OCI-LY7 (cell line): ENCODE measurements around the gene DHRSX. TPM values are rescaled to one million over a fixed set of nuclear protein-coding genes. Genes with fewer than 3 reads are reported as not detected.

Experiments
- BruUV-seq: library from RNA; stranded (reverse); fragments of 400-500 nt; replicated peaks from 2 replicates; lab custom pipeline; 2021; lab: Mats Ljungman, UMichigan
- CTCF ChIA-PET: fragments of 300-600 bp; sonication (Branson Sonifier 250); formaldehyde crosslinking; loops from one replicate; lab custom pipeline; 2022; ENCODE audit warnings: antibody characterized with exemption; ENCODE audit not compliant: unreplicated experiment; lab: Charles Lee
- POLR2A ChIA-PET: fragments of 300-600 bp; sonication (Branson Sonifier 250); formaldehyde crosslinking; loops from one replicate; lab custom pipeline; 2022; ENCODE audit warnings: antibody characterized with exemption; lab: Charles Lee
- DNase-seq: peaks from one replicate; pipeline ENCODE4 v3.0.0-alpha.2; 2015; ENCODE audit warnings: low spot score
- H2AFZ ChIP-seq: fragments of 200-600 bp; sonication (generic), shearing (Covaris generic); 2 replicates; pipeline ENCODE4 v1.6.1; 2014; ENCODE audit warnings: mild to moderate bottlenecking, antibody characterized with exemption, low read length, moderate library complexity
- H3K27ac ChIP-seq: fragments of 200-600 bp; sonication (generic); 2 replicates; pipeline ENCODE4 v1.5.1; 2014; ENCODE audit warnings: mixed run types, low read depth, mild to moderate bottlenecking, moderate library complexity, low read length, inconsistent platforms; ENCODE audit not compliant: poor library complexity, severe bottlenecking
- H3K36me3 ChIP-seq: fragments of 200-600 bp; sonication (generic); 2 replicates; pipeline ENCODE4 v1.6.1; 2014; ENCODE audit warnings: mild to moderate bottlenecking, antibody characterized with exemption, low read length, moderate library complexity, mixed read lengths; ENCODE audit not compliant: insufficient read depth
- H3K4me1 ChIP-seq: fragments of 200-600 bp; sonication (generic); 2 replicates; pipeline ENCODE4 v1.5.1; 2014; ENCODE audit warnings: mild to moderate bottlenecking, low read length; ENCODE audit not compliant: insufficient read depth, poor library complexity, severe bottlenecking
- H3K4me2 ChIP-seq: fragments of 200-600 bp; sonication (generic); 2 replicates; pipeline ENCODE4 v1.6.1; 2014; ENCODE audit warnings: mild to moderate bottlenecking, low read length
- H3K4me3 ChIP-seq: fragments of 200-600 bp; sonication (generic); 2 replicates; pipeline ENCODE4 v1.5.1; 2014; ENCODE audit warnings: mild to moderate bottlenecking, low read depth, low read length; ENCODE audit not compliant: poor library complexity, severe bottlenecking
- H3K79me2 ChIP-seq: fragments of 200-600 bp; sonication (generic); 2 replicates; pipeline ENCODE4 v1.6.1; 2016; ENCODE audit warnings: low read depth, mild to moderate bottlenecking, low read length, moderate library complexity, mixed read lengths; ENCODE audit not compliant: insufficient read depth
- H3K9me2 ChIP-seq: fragments of 200-600 bp; sonication (generic); 2 replicates; pipeline ENCODE4 v1.6.1; 2016; ENCODE audit warnings: mild to moderate bottlenecking, low read length, mixed read lengths; ENCODE audit not compliant: insufficient read depth
- H3K9me3 ChIP-seq: fragments of 200-600 bp; sonication (generic); 2 replicates; pipeline ENCODE4 v1.6.1; 2014; ENCODE audit warnings: mild to moderate bottlenecking, mixed run types, low read length, mixed read lengths
- H4K20me1 ChIP-seq: fragments of 200-600 bp; sonication (generic); 2 replicates; pipeline ENCODE4 v1.6.1; 2014; ENCODE audit warnings: mild to moderate bottlenecking, antibody characterized with exemption, low read length, moderate library complexity, mixed read lengths; ENCODE audit not compliant: insufficient read depth
- EZH2phosphoT487 ChIP-seq: fragments of 200-600 bp; sonication (generic); IDR thresholded peaks from 2 replicates; pipeline ENCODE4 v1.6.1; 2018; ENCODE audit warnings: low read depth, borderline replicate concordance, mild to moderate bottlenecking, mixed run types, antibody characterized with exemption, low read length, moderate library complexity, mixed read lengths
- intact Hi-C: fragments of 100-400 bp; cut with micrococcal nuclease; formaldehyde crosslinking; loops from one replicate; pipeline ENCODE4 v1.10.0; 2022; ENCODE audit not compliant: unreplicated experiment
- total RNA-seq, 2 experiments: library from RNA; depleted of rRNA in 1 of 2; stranded (reverse); fragments of >200 nt in 1 of 2; shearing (Covaris generic) in 1 of 2; gene quantifications; 2 replicates each; pipeline ENCODE4 v1.2.3, GENCODE V29; 2014 to 2022
- TF ChIP-seq, protein P1 (sequence below): fragments of 200-600 bp; sonication (generic); conservative IDR thresholded peaks from 2 replicates; pipeline ENCODE4 v1.5.1; 2014; ENCODE audit warnings: mild to moderate bottlenecking, antibody characterized with exemption, low read length, moderate library complexity, mixed read lengths

Gene DHRSX
- total RNA-seq, 2 experiments from 2014 or later: 25.2 to 30.9 TPM

DNA sequence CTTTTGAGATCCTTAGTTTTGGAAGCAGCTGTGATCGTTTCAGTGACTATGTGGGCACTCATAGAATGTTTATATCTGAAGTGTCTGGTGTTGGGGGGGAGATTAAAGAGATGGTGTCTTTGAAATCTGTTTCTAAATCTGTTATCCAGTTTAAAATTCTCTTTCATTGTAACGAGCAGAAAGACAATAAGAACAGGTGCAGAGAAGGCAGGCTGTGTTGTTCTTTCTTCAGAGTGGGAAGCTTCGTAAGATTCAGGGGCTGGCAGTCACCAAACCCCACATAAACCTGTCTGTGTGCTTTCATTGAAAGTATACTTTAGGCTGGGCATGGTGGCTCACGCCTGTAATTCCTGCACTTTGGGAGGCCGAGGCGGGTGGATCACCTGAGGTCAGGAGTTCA, 16.3 kb upstream of the DHRSX start:
- TSS peak; percentile 78 for BruUV-seq
- POLR2A ChIA-PET: no interaction called here
- Histone ChIP-seq H3K27ac (peak overlapping the region; percentile 98), H3K4me3 (peak overlapping the region; percentile 52), H3K36me3 (no peaks in the 10 kb centered on the region), H3K4me2 (peak overlapping the region; percentile 80), H3K9me3 (no peaks in the 10 kb centered on the region), H3K79me2 (no peaks in the 10 kb centered on the region), H3K4me1 (peaks cover 86% of the 10 kb centered on the region), H3K9me2 (no peaks in the 10 kb centered on the region), H4K20me1 (no peaks in the 10 kb centered on the region), H2AFZ (peak overlapping the region; percentile 61; the same call in 1 of the 2 replicates)
- intact Hi-C loops: loop anchor here (1.0 to 10.0 kb wide), 5 partner anchors 17 to 1062 kb away; partner anchors contain the start of genes ASMTL, CD99, DHRSX and ZBED1
- no peak for TF ChIP-seq EZH2phosphoT487
- TF ChIP-seq, protein P1, sequence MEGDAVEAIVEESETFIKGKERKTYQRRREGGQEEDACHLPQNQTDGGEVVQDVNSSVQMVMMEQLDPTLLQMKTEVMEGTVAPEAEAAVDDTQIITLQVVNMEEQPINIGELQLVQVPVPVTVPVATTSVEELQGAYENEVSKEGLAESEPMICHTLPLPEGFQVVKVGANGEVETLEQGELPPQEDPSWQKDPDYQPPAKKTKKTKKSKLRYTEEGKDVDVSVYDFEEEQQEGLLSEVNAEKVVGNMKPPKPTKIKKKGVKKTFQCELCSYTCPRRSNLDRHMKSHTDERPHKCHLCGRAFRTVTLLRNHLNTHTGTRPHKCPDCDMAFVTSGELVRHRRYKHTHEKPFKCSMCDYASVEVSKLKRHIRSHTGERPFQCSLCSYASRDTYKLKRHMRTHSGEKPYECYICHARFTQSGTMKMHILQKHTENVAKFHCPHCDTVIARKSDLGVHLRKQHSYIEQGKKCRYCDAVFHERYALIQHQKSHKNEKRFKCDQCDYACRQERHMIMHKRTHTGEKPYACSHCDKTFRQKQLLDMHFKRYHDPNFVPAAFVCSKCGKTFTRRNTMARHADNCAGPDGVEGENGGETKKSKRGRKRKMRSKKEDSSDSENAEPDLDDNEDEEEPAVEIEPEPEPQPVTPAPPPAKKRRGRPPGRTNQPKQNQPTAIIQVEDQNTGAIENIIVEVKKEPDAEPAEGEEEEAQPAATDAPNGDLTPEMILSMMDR: no peak
- peak; percentile 86 for DNase-seq
- CTCF ChIA-PET: no interaction called here

DNA sequence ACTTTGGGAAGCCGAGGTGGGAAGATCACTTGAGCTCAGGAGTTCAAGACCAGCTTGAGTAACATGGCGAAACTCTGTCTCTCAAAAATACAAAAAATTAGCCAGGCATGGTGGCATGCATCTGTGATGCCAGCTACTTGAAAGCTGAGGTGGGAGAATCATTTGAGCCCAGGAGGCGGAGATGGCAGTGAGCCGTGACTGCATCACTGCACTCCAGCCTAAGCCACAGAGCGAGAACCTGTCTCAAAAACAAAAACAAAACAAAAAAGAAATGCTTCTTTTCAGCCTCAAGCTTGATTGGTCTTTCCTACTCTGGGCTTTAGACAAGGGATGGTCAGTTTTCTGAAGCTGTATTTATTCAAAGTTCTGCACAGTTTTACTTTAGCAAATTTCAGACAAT, 15.8 kb upstream of the DHRSX start:
- H3K27ac ChIP-seq: peak overlapping the region; percentile 98
- H3K9me3 ChIP-seq: no peaks in the 10 kb centered on the region
- intact Hi-C loops: loop anchor here (1.0 to 10.0 kb wide), 6 partner anchors 16 to 1062 kb away; partner anchors contain the start of genes ASMTL, CD99, DHRSX and ZBED1
- ChIA-PET CTCF (no interaction called here), POLR2A (no interaction called here)
- H2AFZ ChIP-seq: peak overlapping the region; percentile 61; the same call in 1 of the 2 replicates
- TF ChIP-seq EZH2phosphoT487: no peak
- TF ChIP-seq, protein P1: no peak
- no peaks in the 10 kb centered on the region for H3K79me2 ChIP-seq
- BruUV-seq: no TSS peak
- no peaks in the 10 kb centered on the region for H3K36me3 ChIP-seq
- peak; percentile 91 for DNase-seq
- no peaks in the 10 kb centered on the region for H4K20me1 ChIP-seq
- H3K4me1 ChIP-seq: peaks cover 86% of the 10 kb centered on the region
- H3K9me2 ChIP-seq: no peaks in the 10 kb centered on the region
- H3K4me3 ChIP-seq: peak overlapping the region; percentile 52
- H3K4me2 ChIP-seq: peak overlapping the region; percentile 80

DNA sequence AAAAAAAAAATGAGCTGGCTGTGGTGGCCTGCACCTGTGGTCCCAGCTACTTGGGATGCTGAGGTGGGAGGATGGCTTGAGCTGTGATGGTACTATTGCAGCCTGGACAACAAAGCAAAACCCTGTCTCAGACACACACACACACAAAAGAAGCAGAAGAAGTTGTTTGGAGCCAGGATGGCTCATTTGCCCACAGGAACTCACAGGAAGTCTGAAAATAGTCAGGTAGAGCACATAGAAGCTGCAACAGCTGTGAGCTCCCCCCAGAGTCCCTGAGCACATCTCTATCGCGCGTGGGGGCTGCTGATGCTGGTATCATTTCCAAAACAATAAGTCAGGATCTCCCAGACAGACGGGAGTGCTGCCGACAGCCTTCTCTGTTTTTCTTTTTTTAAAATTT, 13.4 kb upstream of the DHRSX start:
- Histone ChIP-seq H3K4me2 (peak overlapping the region; percentile 94), H2AFZ (peak overlapping the region; percentile 65), H3K9me3 (no peaks in the 10 kb centered on the region), H4K20me1 (no peaks in the 10 kb centered on the region), H3K27ac (peak overlapping the region; percentile 98), H3K4me3 (peak overlapping the region; percentile 56), H3K36me3 (no peaks in the 10 kb centered on the region), H3K4me1 (peaks cover 84% of the 10 kb centered on the region), H3K79me2 (no peaks in the 10 kb centered on the region), H3K9me2 (no peaks in the 10 kb centered on the region)
- TF ChIP-seq, protein P1: peak; percentile 37; the same call in 1 of the 2 replicates
- no peak for TF ChIP-seq EZH2phosphoT487
- DNase-seq: peak; percentile 91
- ChIA-PET CTCF (no interaction called here), POLR2A (no interaction called here)
- intact Hi-C loops: loop anchor here (2.0 to 10.0 kb wide), 3 partner anchors 65 to 1059 kb away; partner anchors contain the start of genes ASMTL and CD99
- BruUV-seq: no TSS peak
